SK-N-MC (cell line): ENCODE measurements around the gene LRP8.

Source experiments
- DNase-seq: peaks from one replicate; pipeline ENCODE4 v3.0.0-alpha.2; 2011; ENCODE audit warnings: low read depth, low spot score
- H3K27ac ChIP-seq: fragments of 200-600 bp; sonication (generic); 2 replicates; pipeline ENCODE4 v1.5.1; 2016; ENCODE audit warnings: mixed run types
- H3K36me3 ChIP-seq: fragments of 200-600 bp; sonication (generic); 2 replicates; pipeline ENCODE4 v1.6.1; 2017; ENCODE audit warnings: antibody characterized with exemption, low read length, mixed read lengths; ENCODE audit not compliant: insufficient read depth
- H3K4me3 ChIP-seq: fragments of 200-600 bp; sonication (generic); 2 replicates; pipeline ENCODE4 v1.5.1; 2016
- H3K9ac ChIP-seq: fragments of 200-600 bp; sonication (generic); 2 replicates; pipeline ENCODE4 v1.8.0; 2017; ENCODE audit warnings: mixed run types, mixed read lengths; ENCODE audit not compliant: insufficient read length
- H3K9me3 ChIP-seq: fragments of 200-600 bp; sonication (generic); 2 replicates; pipeline ENCODE4 v1.6.1; 2017; ENCODE audit warnings: low read depth, mild to moderate bottlenecking, antibody characterized with exemption, low read length, moderate library complexity, mixed read lengths
- EZH2 ChIP-seq: fragments of 200-600 bp; sonication (generic); IDR thresholded peaks from one replicate; pipeline ENCODE4 v1.6.1; 2017; ENCODE audit warnings: antibody characterized with exemption
- FOXP2 ChIP-seq: optimal IDR thresholded peaks from 2 replicates; pipeline ENCODE3; 2011; ENCODE audit warnings: mild to moderate bottlenecking, moderate library complexity; ENCODE audit not compliant: insufficient read depth; ENCODE audit errors: extremely low read length, control extremely low read depth
- POLR2AphosphoS5 ChIP-seq: IDR thresholded peaks from 2 replicates; pipeline ENCODE4 v1.6.1; 2012; ENCODE audit warnings: mild to moderate bottlenecking, low read depth, low read length, borderline replicate concordance

Gene LRP8

DNA sequence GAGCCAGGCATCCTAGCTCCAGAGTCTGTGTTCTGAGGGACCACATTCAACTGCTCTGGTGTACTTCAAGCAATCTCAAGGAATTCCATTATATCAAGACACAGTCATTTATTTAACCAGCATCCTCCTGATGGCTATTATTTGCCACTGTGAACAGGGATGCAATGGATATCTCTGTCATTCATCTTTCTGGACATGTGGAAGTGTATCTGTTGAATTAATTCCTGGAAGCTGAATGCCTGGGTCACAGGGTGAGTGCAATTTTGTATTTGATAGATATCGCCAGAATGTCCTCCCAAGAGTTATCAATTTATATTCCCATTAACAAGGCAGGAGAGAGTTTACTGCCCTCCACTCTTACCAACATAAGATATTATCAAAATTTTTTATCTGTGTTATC, 24.7 kb upstream of the LRP8 start:
- no peak for DNase-seq
- no peaks in the 10 kb centered on the region for H3K36me3 ChIP-seq
- H3K9me3 ChIP-seq = no peaks in the 10 kb centered on the region
- no peak for TF ChIP-seq POLR2AphosphoS5
- TF ChIP-seq EZH2 = no peak
- no peak for TF ChIP-seq FOXP2
- H3K27ac ChIP-seq = no peak overlapping the region
- no peak overlapping the region for H3K9ac ChIP-seq
- no peak overlapping the region for H3K4me3 ChIP-seq

- no peaks in the 10 kb centered on the region for H3K9me3 ChIP-seq
- H3K27ac ChIP-seq = no peak overlapping the region
- no peak overlapping the region for H3K4me3 ChIP-seq
- no peak for DNase-seq
- no peak overlapping the region for H3K9ac ChIP-seq
- H3K36me3 ChIP-seq = no peaks in the 10 kb centered on the region
- no peak for TF ChIP-seq FOXP2
- TF ChIP-seq POLR2AphosphoS5 = no peak
- no peak for TF ChIP-seq EZH2
Measured at GRCh38 chr1:53350853-53351767, 23.2 kb upstream of the LRP8 start.

- no peak overlapping the region for H3K4me3 ChIP-seq
- DNase-seq = no peak
- no peaks in the 10 kb centered on the region for H3K9me3 ChIP-seq
- H3K36me3 ChIP-seq = no peaks in the 10 kb centered on the region
- H3K9ac ChIP-seq = no peak overlapping the region
- TF ChIP-seq EZH2 = no peak
- no peak overlapping the region for H3K27ac ChIP-seq
Measured at GRCh38 chr1:53349968-53350852, 22.3 kb upstream of the LRP8 start.

DNA sequence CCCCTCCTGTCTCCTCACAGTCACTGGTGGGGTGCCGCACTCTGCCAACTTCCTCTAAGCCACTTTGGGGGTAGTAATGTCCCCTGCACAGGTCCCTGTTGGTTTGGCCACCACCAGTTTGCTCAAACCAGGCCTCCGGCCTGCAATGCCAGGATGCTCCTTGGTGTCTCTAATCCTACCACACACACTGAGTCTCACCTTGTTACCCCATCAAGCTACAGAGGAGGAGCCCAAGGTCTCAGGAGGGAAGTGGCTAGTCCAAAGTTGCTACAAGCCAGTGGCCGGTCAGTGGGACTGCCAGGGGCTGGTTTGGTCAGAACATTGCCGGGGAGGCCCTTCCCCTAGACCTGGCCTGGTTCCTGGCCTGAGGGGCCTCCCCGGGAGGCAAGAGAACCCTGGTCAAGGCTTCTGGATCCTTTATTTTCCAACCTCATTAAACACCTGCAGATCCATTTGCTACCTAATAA, 21.5 kb upstream of the LRP8 start:
- TF ChIP-seq FOXP2 = no peak
- TF ChIP-seq POLR2AphosphoS5 = no peak
- no peak for TF ChIP-seq EZH2
- H3K36me3 ChIP-seq = no peaks in the 10 kb centered on the region
- H3K27ac ChIP-seq = no peak overlapping the region
- DNase-seq = no peak
- no peaks in the 10 kb centered on the region for H3K9me3 ChIP-seq
- no peak overlapping the region for H3K4me3 ChIP-seq
- no peak overlapping the region for H3K9ac ChIP-seq

- no peak overlapping the region for H3K9ac ChIP-seq
- TF ChIP-seq POLR2AphosphoS5 (no peak), FOXP2 (no peak), EZH2 (no peak)
- no peak for DNase-seq
- H3K27ac ChIP-seq = no peak overlapping the region
- no peaks in the 10 kb centered on the region for H3K36me3 ChIP-seq
- no peaks in the 10 kb centered on the region for H3K9me3 ChIP-seq
- H3K4me3 ChIP-seq = no peak overlapping the region
Measured at GRCh38 chr1:53348486-53349368, 20.9 kb upstream of the LRP8 start.

DNA sequence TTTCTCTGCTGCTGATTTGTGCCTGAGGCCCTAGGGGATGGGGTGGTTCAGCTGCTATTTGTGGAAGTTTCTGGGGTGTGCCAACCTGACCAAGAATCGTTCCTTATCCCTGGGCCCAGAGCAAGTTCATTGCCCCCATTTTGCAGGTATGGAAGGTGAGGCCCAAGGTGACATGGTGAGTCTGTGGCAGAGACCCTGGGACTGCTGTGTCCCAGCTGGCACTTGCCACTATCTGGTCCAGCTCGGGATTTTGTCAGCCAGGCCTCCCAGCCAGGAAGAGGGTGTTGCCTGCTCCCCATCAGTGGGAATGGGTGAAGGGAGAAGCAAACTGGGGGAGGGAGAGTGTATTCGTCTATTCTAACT, 18.9 kb upstream of the LRP8 start:
- Histone ChIP-seq H3K9me3 (no peaks in the 10 kb centered on the region), H3K36me3 (no peaks in the 10 kb centered on the region), H3K4me3 (no peak overlapping the region), H3K9ac (no peak overlapping the region), H3K27ac (no peak overlapping the region)
- TF ChIP-seq POLR2AphosphoS5 (no peak), FOXP2 (no peak), EZH2 (no peak)
- DNase-seq = no peak

DNA sequence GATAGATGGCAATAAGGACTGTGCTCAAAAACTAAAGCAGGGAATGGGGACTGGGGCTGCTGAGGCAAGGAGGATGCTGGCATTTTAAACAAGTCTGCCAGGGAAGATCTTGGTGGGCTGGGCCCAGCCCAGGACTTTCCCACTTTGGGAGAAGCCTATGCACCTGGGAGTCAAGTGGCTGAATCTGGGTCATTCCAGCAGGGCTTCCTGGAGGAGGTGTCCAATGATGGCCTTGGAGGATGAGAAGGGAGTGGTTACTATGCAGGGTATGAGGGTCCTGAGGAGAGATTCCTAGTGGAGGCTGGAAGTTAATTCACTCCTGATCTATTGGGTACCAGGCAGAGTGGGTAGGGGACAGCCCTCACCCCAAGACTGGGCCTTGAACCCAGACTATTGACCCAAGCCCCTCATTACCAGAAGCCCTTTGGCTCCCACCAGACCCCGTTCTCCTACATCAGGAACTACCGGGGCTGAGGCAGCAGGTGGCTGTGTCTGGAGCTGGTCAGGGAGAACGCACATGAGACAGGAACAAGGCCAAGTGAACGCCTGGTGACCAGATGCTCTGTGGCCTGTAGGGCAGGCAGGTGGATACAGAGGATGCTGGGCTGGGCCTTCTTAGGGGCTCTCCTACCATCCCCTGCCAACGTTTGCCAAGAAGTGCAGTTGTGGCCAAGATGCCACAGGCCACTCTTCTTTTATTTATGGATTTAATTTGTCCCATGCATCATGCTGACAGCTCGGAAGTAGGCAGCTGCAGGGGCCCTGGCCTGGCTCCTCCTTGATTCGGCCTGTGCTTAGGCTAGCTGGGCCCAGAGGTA, 18.3 kb upstream of the LRP8 start:
- no peak overlapping the region for H3K4me3 ChIP-seq
- no peak overlapping the region for H3K27ac ChIP-seq
- TF ChIP-seq EZH2 = no peak
- no peak for TF ChIP-seq FOXP2
- TF ChIP-seq POLR2AphosphoS5 = no peak
- DNase-seq = no peak
- no peak overlapping the region for H3K9ac ChIP-seq
- H3K9me3 ChIP-seq = no peaks in the 10 kb centered on the region
- no peaks in the 10 kb centered on the region for H3K36me3 ChIP-seq
